Muscle layer of colon (tissue), 2 donors: Measurements from ENCODE around the gene OR2S2.
"Not testable (repeated sequence)": the region's sequence is repeated elsewhere in the genome, so short reads cannot be mapped to it uniquely, and the experiment has no call there.

Experiments used
- H3K27ac ChIP-seq: one replicate; pipeline ENCODE4 v1.7.0; 2013; ENCODE audit warnings: low read depth, mild to moderate bottlenecking, low read length, moderate library complexity
- H3K27me3 ChIP-seq, 2 donors: one replicate each; pipeline ENCODE4 v1.7.0; 2013; ENCODE audit warnings: low read length in 2 of 2, mild to moderate bottlenecking in 2 of 2; ENCODE audit not compliant: insufficient read depth in 2 of 2, control insufficient read depth in 1 of 2
- H3K36me3 ChIP-seq: one replicate; pipeline ENCODE4 v1.7.0; 2013; ENCODE audit warnings: mild to moderate bottlenecking, low read length; ENCODE audit not compliant: insufficient read depth
- H3K4me1 ChIP-seq: one replicate; pipeline ENCODE4 v1.7.0; 2013; ENCODE audit warnings: mild to moderate bottlenecking, low read length; ENCODE audit not compliant: insufficient read depth
- H3K4me3 ChIP-seq, 2 donors: one replicate each; pipeline ENCODE4 v1.7.0; 2013; ENCODE audit warnings: low read length in 2 of 2, low read depth in 1 of 2, mild to moderate bottlenecking in 1 of 2, moderate library complexity in 1 of 2
- H3K9ac ChIP-seq: one replicate; pipeline ENCODE4 v1.7.0; 2013; ENCODE audit warnings: low read length
- H3K9me3 ChIP-seq: one replicate; pipeline ENCODE4 v1.7.0; 2013; ENCODE audit warnings: mild to moderate bottlenecking, low read length
- donor health status: abdominal sarcoma.
- donor health status: Adenocarcinoma of cecum.

OR2S2 gene

GRCh38 chr9:35958104-35958837, at the start of gene OR2S2:
Gene OR2S2, minus strand, starts transcription at chr9:35958154. Its CDS starts 56 bp downstream, at chr9:35958098.
- no peaks in the 10 kb centered on the region for H3K27me3 ChIP-seq
- H3K4me1 ChIP-seq = peaks cover 8% of the 10 kb centered on the region
- no peaks in the 10 kb centered on the region for H3K36me3 ChIP-seq
- no peak within 1 kb of the TSS for H3K4me3 ChIP-seq
- H3K9ac ChIP-seq = no peak within 1 kb of the TSS
- no peaks in the 10 kb centered on the region for H3K9me3 ChIP-seq
- H3K27ac ChIP-seq = no peak within 1 kb of the TSS

GRCh38 chr9:36007316-36007708, 49.4 kb upstream of the OR2S2 start:
- H3K9me3 ChIP-seq = no peaks in the 10 kb centered on the region
- no peak overlapping the region for H3K9ac ChIP-seq
- H3K4me3 ChIP-seq = no peak overlapping the region
- H3K27me3 ChIP-seq = no peaks in the 10 kb centered on the region
- peaks cover 5% of the 10 kb centered on the region for H3K4me1 ChIP-seq
- no peaks in the 10 kb centered on the region for H3K36me3 ChIP-seq
- no peak overlapping the region for H3K27ac ChIP-seq

GRCh38 chr9:36006549-36007315, 48.8 kb upstream of the OR2S2 start:
- no peaks in the 10 kb centered on the region for H3K27me3 ChIP-seq
- no peak overlapping the region for H3K4me3 ChIP-seq
- H3K36me3 ChIP-seq = no peaks in the 10 kb centered on the region
- H3K4me1 ChIP-seq = peaks cover 5% of the 10 kb centered on the region
- no peaks in the 10 kb centered on the region for H3K9me3 ChIP-seq
- no peak overlapping the region for H3K27ac ChIP-seq
- H3K9ac ChIP-seq = no peak overlapping the region

- Histone ChIP-seq H3K27me3 (no peaks in the 10 kb centered on the region), H3K4me1 (peaks cover 5% of the 10 kb centered on the region), H3K4me3 (no peak overlapping the region), H3K36me3 (no peaks in the 10 kb centered on the region), H3K9ac (no peak overlapping the region), H3K9me3 (no peaks in the 10 kb centered on the region), H3K27ac (no peak overlapping the region)
Observed at GRCh38 chr9:36005891-36006290, 47.9 kb upstream of the OR2S2 start.

- Histone ChIP-seq H3K4me1 (no peaks in the 10 kb centered on the region), H3K27ac (no peak overlapping the region), H3K36me3 (no peaks in the 10 kb centered on the region), H3K9ac (no peak overlapping the region), H3K27me3 (no peaks in the 10 kb centered on the region), H3K9me3 (no peaks in the 10 kb centered on the region), H3K4me3 (no peak overlapping the region)
Observed at GRCh38 chr9:35998333-35998732, 40.4 kb upstream of the OR2S2 start.

GRCh38 chr9:35997016-35997415, 39.1 kb upstream of the OR2S2 start:
- H3K9ac ChIP-seq, H3K27ac ChIP-seq, H3K4me1 ChIP-seq, H3K9me3 ChIP-seq, H3K4me3 ChIP-seq, H3K36me3 ChIP-seq, H3K27me3 ChIP-seq: not testable (repeated sequence)

GRCh38 chr9:35996358-35996970, 38.5 kb upstream of the OR2S2 start:
- Histone ChIP-seq H3K4me3 (no peak overlapping the region), H3K27me3 (no peaks in the 10 kb centered on the region), H3K36me3 (no peaks in the 10 kb centered on the region), H3K4me1 (no peaks in the 10 kb centered on the region), H3K9me3 (no peaks in the 10 kb centered on the region), H3K9ac (no peak overlapping the region), H3K27ac (no peak overlapping the region)

- Histone ChIP-seq H3K27me3 (no peaks in the 10 kb centered on the region), H3K9me3 (no peaks in the 10 kb centered on the region), H3K9ac (no peak overlapping the region), H3K27ac (no peak overlapping the region), H3K4me1 (no peaks in the 10 kb centered on the region), H3K4me3 (no peak overlapping the region), H3K36me3 (no peaks in the 10 kb centered on the region)
Observed at GRCh38 chr9:35994959-35995358, 37.0 kb upstream of the OR2S2 start.

- Histone ChIP-seq H3K9ac (no peak overlapping the region), H3K4me1 (no peaks in the 10 kb centered on the region), H3K27me3 (no peaks in the 10 kb centered on the region), H3K27ac (no peak overlapping the region), H3K9me3 (no peaks in the 10 kb centered on the region), H3K36me3 (no peaks in the 10 kb centered on the region), H3K4me3 (no peak overlapping the region)
Observed at GRCh38 chr9:35993976-35994720, 36.2 kb upstream of the OR2S2 start.

- not testable (repeated sequence) for H3K27ac ChIP-seq, H3K4me3 ChIP-seq, H3K9me3 ChIP-seq, H3K27me3 ChIP-seq, H3K4me1 ChIP-seq, H3K36me3 ChIP-seq, H3K9ac ChIP-seq
Observed at GRCh38 chr9:35993136-35993535, 35.2 kb upstream of the OR2S2 start.

GRCh38 chr9:35990155-35990554, 32.2 kb upstream of the OR2S2 start:
- H3K27me3 ChIP-seq = no peaks in the 10 kb centered on the region
- H3K9ac ChIP-seq = no peak overlapping the region
- no peaks in the 10 kb centered on the region for H3K4me1 ChIP-seq
- H3K36me3 ChIP-seq = no peaks in the 10 kb centered on the region
- H3K4me3 ChIP-seq = no peak overlapping the region
- H3K9me3 ChIP-seq = no peaks in the 10 kb centered on the region
- no peak overlapping the region for H3K27ac ChIP-seq
